ENCODE data around the gene BPGM.

DNA sequence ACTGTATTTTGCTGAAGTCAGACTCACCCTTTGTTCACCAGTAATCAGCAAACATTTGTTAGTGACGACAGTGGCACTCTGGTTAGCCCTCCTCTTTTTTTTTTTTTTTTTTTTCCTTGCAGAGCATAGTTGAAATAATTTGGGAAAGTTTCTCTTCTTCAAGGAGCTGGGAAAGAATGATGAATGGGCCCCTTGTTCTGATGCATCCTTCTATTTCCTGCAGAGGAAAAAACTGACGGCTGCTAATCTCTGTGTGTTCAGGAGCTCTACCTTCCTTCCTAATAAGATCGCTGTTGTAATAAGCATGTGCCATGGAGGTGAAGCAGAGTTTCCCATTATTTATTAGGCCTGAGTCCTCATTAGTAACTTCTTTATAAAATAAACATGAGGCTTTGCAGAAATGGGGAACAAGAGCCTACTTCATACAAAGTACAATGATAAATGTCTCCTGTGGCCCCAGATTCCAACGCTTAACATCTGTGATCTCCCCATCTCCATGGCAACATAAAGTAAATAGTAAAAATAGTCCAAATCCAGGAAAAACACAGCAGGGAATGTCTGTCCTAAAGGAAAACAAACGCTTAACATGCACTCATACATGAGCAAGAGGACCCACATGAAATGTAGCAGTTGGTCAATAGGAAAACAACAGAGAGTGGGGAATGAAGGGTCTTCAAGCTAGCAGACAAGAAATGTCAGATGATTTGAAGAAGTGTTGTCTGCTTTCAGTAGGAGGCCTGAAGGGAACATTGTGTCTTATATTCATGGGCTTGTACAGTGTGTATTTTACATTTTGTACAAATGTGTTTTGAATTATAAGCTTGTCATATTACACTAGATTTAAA is 73.7 kb downstream of the BPGM start:
- TF ChIP-seq, protein P1, sequence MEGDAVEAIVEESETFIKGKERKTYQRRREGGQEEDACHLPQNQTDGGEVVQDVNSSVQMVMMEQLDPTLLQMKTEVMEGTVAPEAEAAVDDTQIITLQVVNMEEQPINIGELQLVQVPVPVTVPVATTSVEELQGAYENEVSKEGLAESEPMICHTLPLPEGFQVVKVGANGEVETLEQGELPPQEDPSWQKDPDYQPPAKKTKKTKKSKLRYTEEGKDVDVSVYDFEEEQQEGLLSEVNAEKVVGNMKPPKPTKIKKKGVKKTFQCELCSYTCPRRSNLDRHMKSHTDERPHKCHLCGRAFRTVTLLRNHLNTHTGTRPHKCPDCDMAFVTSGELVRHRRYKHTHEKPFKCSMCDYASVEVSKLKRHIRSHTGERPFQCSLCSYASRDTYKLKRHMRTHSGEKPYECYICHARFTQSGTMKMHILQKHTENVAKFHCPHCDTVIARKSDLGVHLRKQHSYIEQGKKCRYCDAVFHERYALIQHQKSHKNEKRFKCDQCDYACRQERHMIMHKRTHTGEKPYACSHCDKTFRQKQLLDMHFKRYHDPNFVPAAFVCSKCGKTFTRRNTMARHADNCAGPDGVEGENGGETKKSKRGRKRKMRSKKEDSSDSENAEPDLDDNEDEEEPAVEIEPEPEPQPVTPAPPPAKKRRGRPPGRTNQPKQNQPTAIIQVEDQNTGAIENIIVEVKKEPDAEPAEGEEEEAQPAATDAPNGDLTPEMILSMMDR (IDR thresholded peaks at IDR 0.05): no peak
- TF ChIP-seq POLR2A (IDR thresholded peaks at IDR 0.05): no peak

Measured in heart left ventricle (tissue), 13 donors.